ENCODE results near the gene FBXW11.

FBXW11 gene

DNA sequence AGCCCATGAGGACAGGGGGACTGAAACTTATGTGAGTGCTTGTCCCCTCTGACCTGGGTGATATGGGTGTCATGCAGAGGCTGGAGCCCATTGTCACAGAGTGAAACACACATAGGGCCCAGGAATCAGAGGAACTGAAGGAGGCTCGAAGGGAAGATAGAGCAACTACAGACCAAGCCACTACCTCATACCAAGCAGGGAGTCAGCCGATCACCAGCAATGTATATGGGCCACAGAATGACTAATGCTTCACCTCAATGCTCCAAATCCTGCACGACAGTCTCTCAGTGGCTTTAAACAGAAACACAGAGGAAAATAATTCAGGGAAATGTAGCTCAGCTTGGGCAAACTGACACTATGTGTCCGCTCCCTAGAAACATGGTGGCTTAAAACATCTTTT is 8.9 kb upstream of the FBXW11 start:
- DNase-seq = no peak

DNA sequence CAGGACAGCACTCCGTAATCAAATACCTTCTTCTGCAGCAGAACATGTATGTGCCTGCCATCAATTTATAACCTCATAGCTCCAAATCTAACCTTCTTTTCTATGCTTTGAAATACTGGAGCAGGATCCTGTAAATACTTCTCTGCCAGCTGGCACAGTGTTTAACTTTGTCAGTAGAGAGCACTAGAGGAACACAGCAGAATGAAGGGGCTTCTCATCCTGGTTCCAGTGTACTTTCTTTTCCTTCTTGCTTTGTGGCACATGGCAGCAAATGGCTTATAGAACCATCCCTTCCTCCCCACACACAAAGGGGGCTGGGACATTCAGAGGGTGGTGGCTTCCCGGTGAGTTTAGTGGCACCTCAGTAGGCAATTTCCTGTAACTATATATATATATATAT is 3.8 kb upstream of the FBXW11 start:
- DNase-seq = no peak

DNA sequence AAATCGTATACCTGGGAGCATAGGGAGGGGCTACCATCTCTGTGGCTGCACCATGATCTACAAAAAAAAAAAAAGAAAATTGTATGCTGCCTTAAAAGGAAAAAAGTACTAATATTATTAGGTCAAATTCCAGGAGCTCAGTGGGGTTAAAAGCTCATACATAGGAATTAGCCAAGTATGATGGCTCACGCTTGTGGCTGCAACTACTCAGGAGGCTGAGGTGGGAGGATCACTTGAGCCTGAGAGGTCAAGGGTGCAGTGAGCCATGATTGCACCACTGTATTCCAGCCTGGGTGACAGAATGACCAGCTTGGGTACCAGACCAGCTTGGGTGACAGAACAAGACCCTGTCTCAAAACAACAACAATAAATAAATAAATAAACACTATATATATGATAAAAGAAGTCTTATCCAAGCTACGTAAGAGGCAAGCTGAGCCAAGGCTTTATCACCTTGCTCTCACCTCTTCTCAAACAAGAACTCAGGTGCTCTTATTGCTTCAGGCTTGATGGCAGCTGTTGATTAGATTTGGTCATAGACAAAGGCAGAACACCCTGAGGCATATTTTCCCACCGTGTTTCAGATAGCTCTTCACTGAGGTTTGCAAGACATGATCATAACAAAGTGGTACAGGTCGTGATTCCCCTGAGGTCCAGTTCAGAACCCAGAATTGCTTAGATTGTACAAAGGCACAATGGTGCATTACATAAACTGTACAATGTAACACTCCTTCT is 3.3 kb upstream of the FBXW11 start:
- no peak for DNase-seq

DNA sequence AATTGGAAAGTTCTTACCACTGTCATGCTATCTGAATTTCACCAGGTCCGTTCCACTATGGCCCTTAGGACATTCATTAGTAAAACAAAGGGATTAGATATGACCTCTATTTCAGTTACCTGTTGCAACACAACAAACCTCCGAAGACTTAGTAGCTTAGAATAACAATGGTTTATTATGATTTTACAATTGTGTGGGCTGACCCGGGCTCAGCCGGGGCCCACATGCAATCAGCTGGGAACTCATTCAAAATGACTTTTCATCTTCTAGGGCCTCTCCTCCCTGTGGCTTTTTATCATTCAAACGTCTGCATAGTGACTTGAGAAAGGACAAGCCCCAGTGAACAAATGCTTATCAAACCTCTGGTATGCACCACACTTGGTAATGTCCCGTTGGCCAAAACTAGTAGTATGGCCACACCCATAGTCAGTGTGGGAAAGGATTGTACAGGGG is 2.3 kb upstream of the FBXW11 start:
- no peak for DNase-seq

- DNase-seq = no peak
Observed at GRCh38 chr5:172008111-172008455, 1.6 kb upstream of the FBXW11 start.

DNA sequence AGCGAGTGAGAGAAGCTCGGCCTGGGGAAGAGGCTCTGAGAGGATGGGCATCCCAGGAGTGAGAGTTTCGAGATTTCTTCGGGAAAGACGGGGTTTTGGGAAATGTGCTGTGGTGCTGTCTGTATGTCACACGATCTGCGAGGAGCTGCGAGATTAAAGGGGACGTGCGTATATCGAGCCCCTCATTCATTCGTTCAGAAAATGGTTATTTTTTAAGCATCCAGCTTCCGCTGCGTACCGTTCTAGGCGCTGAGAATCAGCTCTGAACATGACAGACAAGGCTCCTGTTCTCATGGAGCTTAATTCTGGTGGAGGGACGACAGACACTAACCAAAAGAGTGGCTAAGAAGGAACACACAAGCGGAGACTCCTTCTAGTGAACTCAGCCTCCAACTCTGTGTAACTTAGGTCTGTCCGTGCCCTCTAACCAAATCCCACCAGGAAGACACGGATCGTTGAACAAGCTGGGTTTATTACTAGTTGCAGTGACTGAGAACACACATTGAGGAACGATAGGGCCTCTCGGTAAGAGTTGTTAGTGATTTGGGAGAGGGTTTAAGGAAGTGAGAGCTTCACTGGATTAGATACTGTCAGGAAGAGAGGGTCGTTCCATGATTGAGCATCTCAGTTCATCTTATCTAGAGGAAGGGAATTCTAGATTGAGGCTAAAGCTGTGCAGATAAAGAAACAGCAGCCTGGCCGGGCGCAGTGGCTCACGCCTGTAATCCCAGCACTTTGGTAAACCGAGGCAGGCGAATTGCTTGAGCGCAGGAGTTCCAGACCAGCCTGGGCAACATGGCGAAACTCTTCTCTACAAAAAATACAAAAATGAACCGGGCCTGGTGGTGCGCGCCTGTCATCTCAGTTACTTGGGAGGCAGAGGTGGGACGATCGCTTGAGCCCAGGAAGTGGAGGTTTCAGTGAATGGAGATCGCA is 1.0 kb upstream of the FBXW11 start:
- no peak for DNase-seq

GRCh38 chr5:172005708-172006320 is 624 bp downstream of the FBXW11 start:
- DNase-seq = no peak

- DNase-seq = no peak
Observed at GRCh38 chr5:172004824-172005237, 1.6 kb downstream of the FBXW11 start.

GRCh38 chr5:172003746-172004145 is 2.7 kb downstream of the FBXW11 start:
- no peak for DNase-seq

DNA sequence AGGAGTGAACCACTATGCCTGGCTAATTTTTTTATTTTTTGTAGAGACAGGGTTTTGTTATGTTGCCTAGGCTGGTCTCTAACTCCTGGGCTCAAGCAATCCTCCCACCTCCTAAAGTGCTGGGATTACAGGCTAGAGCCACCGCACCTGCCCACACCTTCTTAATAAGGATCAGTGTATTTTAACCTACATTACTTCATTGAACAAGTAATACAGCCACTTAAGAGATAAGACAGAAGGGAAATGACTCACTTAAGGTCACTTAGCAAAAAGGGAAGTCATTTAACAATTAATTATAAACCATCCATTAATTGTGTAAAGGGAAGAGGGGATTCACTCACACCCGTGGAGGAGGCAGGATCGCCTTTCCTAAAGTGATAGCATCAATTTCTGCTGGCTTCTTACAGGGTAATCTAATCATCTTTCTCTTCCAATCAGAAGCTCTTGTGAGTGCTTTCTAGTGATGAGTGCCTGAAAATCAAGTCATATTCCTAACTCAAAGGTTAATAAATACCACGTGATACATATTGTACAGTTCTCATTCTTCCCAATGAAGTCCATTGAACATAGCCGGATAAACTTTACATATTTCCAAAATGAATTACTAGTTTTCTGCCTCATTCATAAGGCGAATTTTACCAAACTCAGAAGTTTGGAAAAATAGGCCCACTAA is 3.5 kb downstream of the FBXW11 start:
- no peak for DNase-seq

- no peak for DNase-seq
Observed at GRCh38 chr5:172002310-172002709, 4.1 kb downstream of the FBXW11 start.

DNA sequence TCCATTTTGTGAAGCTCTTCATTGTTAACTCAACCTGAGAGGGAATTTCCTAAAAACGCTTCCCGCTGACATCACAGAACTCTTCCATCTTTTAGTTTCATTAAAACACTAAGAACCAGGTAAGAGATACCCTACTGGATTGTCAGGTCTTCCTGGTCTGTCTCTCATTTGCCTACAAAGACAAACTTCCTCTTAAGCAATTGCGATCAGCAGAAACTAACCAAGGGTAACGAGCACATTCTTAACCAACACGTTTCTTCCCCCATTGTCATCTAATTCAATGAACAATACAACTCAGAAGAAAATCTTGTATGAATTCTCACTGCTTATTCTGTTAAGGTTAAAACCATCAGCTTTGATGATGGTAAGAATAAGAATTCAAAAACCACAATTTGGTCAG is 6.6 kb downstream of the FBXW11 start:
- no peak for DNase-seq

DNA sequence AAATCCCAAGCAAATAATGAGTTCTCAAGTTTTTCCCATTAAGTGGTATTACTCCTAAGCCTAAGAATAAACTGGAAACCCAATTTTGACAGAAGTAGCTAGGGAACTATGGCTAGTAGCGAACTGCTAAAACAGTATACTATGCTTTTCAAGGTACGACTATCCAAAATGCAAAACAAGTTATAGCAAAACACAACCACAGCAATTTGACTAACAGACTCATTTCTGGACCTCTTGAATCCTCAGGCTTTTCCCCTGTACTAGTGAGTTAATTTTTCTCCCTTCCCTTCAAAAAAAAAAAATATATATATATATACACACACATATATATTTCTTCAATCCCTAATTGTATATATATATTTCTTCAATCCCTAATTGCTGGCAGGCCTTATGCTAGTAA is 7.3 kb downstream of the FBXW11 start:
- DNase-seq = no peak

GRCh38 chr5:171997011-171997410 is 9.4 kb downstream of the FBXW11 start:
- no peak for DNase-seq

DNA sequence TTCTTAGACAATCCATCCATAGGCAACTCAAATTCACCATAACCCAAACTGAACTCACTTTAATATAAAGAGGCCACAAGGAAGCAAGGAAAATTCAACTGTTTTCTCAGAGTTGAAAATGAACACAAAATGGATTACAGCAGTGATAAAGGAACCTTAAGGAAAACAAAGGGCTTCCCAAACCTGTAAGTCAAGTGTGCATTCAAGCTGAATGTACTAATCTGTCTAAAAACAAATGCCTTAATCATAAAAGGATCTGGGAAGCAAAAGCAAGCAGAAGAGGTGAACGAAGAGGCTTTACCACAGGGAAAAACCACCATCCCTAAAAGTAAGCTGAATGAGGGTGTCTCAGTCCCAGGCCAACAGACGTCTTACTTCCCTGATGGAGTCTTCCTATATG is 13.6 kb downstream of the FBXW11 start:
- DNase-seq = no peak

DNA sequence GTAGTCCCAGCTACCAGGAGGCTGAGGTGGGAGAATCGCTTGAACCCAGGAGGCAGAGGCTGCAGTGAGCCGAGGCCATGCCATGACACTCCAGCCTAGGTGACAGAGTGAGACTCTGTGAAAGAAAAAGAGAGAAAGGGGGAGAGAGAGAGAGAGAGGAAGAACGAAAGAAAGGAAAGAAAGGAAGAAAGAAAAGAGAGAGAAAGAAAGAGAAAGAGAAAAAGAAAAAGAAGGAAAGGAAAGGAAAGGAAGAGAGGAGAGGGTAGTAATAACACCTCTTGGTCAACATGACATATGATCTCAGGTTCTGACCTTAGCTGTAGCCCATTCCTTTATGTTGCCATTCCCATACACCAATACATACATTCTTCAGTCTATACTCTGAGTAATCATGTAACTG is 14.1 kb downstream of the FBXW11 start:
- no peak for DNase-seq

DNA sequence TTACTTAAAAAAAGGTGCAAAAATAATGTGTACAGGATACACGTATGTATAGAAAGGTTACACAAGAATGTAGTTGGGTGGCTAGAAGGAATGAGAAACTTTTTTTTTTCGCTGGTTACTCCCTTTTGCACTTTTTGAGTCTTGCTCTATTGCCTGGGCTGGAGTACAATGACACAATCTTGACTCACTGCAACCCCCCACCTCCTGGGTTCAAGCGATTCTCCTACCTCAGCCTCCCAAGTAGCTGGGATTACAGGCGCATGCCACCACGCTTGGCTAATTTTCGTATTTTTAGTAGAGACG is 15.8 kb downstream of the FBXW11 start:
- no peak for DNase-seq

GRCh38 chr5:171989946-171990712 is 16.3 kb downstream of the FBXW11 start:
- DNase-seq = no peak

DNA sequence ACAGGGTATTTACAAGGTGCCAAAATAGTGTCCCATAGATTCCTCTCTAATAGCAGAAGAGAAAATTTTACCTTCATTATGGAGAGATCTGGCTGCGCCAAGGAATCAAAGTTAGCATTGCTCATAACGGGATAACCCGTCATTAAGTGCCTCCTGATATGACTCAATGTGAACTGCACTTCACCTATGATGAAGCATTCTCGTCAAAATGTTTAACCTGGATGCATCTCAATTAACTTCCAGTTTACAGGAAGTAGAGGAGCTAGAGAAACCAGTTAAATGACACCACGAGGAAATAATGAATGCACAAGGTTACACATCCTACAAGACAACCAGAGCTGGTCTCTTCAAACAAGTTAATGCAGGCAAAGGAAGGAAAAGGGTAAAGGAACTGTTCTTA is 17.2 kb downstream of the FBXW11 start:
- DNase-seq = no peak

DNA sequence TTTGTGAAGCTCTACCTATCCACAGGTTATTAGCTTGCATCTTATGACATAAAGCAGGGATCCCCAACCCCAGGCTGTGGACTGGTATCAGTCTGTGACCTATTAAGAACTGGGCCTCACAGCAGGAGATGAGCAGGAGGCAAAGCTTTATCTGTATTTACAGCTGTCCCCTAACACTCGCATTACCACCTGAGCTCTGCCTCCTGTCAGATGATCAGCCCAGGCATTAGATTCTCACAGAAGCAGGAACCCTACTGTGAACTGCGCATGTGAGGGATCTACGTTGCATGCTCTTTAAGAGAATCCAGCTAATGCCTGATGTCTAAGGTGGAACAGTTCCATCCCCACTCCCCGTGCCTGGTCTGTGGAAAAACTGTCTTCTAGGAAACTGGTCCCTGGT is 19.7 kb downstream of the FBXW11 start:
- no peak for DNase-seq

- no peak for DNase-seq
Observed at GRCh38 chr5:171984748-171985419, 21.6 kb downstream of the FBXW11 start.

GRCh38 chr5:171981847-171982246 is 24.6 kb downstream of the FBXW11 start:
- no peak for DNase-seq

All from SIG-M5 (cell line).